ENCODE measurements around the gene ITPR2. TPM values are rescaled to one million over a fixed set of nuclear protein-coding genes. Genes with fewer than 3 reads are reported as not detected.

The ITPR2 gene
- total RNA-seq, 2 experiments from 2014 or later: 28.8 to 29.9 TPM

DNA sequence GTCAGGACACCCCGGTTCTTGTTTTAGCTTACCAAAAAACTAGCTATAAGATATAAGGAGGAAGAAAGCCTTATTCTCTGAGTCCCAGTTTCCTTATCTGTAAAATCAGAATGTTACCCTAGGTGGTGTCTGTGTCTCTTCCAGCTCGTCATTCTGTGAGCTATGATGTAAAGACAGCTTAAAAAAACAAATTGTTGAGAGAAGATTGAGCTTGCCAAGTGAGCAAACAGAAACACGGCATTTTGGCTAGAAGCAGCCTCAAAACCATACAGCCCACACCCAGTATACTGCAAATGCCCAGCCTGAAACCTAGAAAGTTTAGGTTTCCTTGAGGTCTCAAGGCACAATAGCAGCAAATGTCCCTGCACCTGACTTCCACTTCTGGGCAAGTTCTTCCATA lies 486.3 kb downstream of the ITPR2 start:
- no peak for TF ChIP-seq CTCF (IDR thresholded peaks at IDR 0.05)
- Histone ChIP-seq H3K4me1 (ENCODE audit: insufficient read depth, low read length) (no peaks in the 10 kb centered on the region), H3K27ac (ENCODE audit: low read depth in 1 of 2, low read length in 2 of 2) (no peak overlapping the region), H3K4me3 (ENCODE audit: low read length) (no peak overlapping the region), H3K36me3 (ENCODE audit: insufficient read depth, low read length) (no peaks in the 10 kb centered on the region), H3K27me3 (ENCODE audit: control insufficient read depth in 1 of 2, insufficient read depth in 2 of 2, low read length in 2 of 2) (no peaks in the 10 kb centered on the region), H3K9me3 (ENCODE audit: control insufficient read depth in 1 of 2, insufficient read depth in 1 of 2, low read length in 2 of 2) (no peaks in the 10 kb centered on the region)
- H3K27ac Mint-ChIP-seq: no peak overlapping the region
- ChIA-PET POLR2A (no interaction called here), CTCF (interaction anchor here (0.6 kb wide), 1 partner anchor 14 kb away, joined by 3 read pairs; no protein-coding TSS in a partner anchor)
- DNase-seq (no peak), ATAC-seq (ENCODE audit: poor library complexity) (peak; percentile 41)
- H3K4me1 Mint-ChIP-seq (ENCODE audit: low read depth): peaks cover 5% of the 10 kb centered on the region
- no peak overlapping the region for H3K4me3 Mint-ChIP-seq
- intact Hi-C loops (cut with DNase I, micrococcal nuclease): no loop called here
- H3K36me3 Mint-ChIP-seq (ENCODE audit: low read depth): peaks cover 21% of the 10 kb centered on the region
- H3K27me3 Mint-ChIP-seq: no peaks in the 10 kb centered on the region
- no peaks in the 10 kb centered on the region for H3K9me3 Mint-ChIP-seq

- Mint-ChIP-seq H3K36me3 (ENCODE audit: low read depth) (peaks cover 33% of the 10 kb centered on the region), H3K4me1 (ENCODE audit: low read depth) (peaks cover 5% of the 10 kb centered on the region), H3K9me3 (no peaks in the 10 kb centered on the region), H3K4me3 (no peak overlapping the region), H3K27me3 (no peaks in the 10 kb centered on the region), H3K27ac (no peak overlapping the region)
- ATAC-seq (ENCODE audit: poor library complexity) (no peak), DNase-seq (no peak)
- Histone ChIP-seq H3K36me3 (ENCODE audit: insufficient read depth, low read length) (no peaks in the 10 kb centered on the region), H3K4me1 (ENCODE audit: insufficient read depth, low read length) (no peaks in the 10 kb centered on the region), H3K9me3 (ENCODE audit: control insufficient read depth in 1 of 2, insufficient read depth in 1 of 2, low read length in 2 of 2) (no peaks in the 10 kb centered on the region), H3K27ac (ENCODE audit: low read depth in 1 of 2, low read length in 2 of 2) (no peak overlapping the region), H3K27me3 (ENCODE audit: control insufficient read depth in 1 of 2, insufficient read depth in 2 of 2, low read length in 2 of 2) (no peaks in the 10 kb centered on the region), H3K4me3 (ENCODE audit: low read length) (no peak overlapping the region)
- intact Hi-C loops (cut with DNase I, micrococcal nuclease): no loop called here
- POLR2A ChIA-PET: no interaction called here
- no peak for TF ChIP-seq CTCF (IDR thresholded peaks at IDR 0.05)
- CTCF ChIA-PET: no interaction called here
These were observed 487.5 kb downstream of the ITPR2 start for GRCh38 chr12:26345471-26346003.

DNA sequence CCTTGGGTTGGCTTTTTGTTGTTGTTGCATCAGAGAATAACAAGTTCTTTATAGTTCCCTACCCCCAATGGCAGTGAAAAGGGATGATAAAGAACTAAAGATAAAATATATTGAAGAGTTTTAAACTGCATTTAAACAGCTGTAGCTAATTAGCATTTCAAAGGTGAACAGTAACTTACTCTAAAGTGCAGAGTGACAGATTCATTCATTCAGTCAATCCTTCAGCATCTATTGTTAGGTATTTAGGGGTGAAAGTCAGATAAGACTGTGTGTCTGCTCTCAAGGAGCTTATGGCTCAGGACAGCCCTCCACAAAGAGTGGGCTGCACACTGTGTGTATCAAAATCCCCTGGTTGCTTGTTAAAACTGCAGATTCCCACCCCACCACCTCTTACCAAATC lies 491.5 kb downstream of the ITPR2 start:
- intact Hi-C loops (cut with DNase I, micrococcal nuclease): no loop called here
- Mint-ChIP-seq H3K9me3 (peaks cover 2% of the 10 kb centered on the region), H3K27me3 (no peaks in the 10 kb centered on the region), H3K4me1 (ENCODE audit: low read depth) (peaks cover 2% of the 10 kb centered on the region), H3K36me3 (ENCODE audit: low read depth) (peaks cover 73% of the 10 kb centered on the region), H3K27ac (no peak overlapping the region), H3K4me3 (no peak overlapping the region)
- Histone ChIP-seq H3K27ac (ENCODE audit: low read depth in 1 of 2, low read length in 2 of 2) (no peak overlapping the region), H3K27me3 (ENCODE audit: control insufficient read depth in 1 of 2, insufficient read depth in 2 of 2, low read length in 2 of 2) (no peaks in the 10 kb centered on the region), H3K36me3 (ENCODE audit: insufficient read depth, low read length) (peaks cover 15% of the 10 kb centered on the region), H3K4me3 (ENCODE audit: low read length) (no peak overlapping the region), H3K9me3 (ENCODE audit: control insufficient read depth in 1 of 2, insufficient read depth in 1 of 2, low read length in 2 of 2) (no peaks in the 10 kb centered on the region), H3K4me1 (ENCODE audit: insufficient read depth, low read length) (no peaks in the 10 kb centered on the region)
- CTCF ChIA-PET: no interaction called here
- no peak for DNase-seq
- POLR2A ChIA-PET: no interaction called here
- ATAC-seq (ENCODE audit: poor library complexity): no peak
- TF ChIP-seq CTCF (IDR thresholded peaks at IDR 0.05): no peak
